Measurements from ENCODE around the gene CYBC1.

DNA sequence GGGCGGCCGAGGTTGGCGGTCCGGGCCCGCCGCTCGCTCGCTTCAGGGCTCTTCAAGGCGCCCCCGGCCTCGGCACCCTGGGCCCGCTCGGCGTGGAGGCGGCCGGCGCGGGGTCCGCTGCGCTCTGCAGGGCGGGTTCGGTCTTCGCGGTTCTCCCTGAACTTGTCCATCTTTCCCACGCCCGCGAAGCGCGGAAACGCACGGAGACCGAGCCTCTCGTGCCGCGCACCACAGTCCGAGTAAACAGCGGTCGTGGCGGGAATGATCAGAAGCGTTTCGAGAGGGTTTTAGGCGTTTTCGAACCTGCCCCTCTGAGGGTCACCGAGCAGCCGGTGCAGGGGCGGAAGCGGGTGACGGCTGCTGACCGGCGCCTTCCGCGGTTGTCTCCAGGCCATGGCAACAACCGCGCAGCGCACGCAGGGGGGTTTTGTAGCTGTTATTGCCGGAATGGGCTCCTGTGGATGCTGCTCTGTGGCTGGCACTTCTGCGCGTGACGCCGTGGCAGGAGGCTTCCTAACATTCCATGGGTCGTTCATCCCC, 8.4 kb upstream of the CYBC1 start:
- TF ChIP-seq, protein P1, sequence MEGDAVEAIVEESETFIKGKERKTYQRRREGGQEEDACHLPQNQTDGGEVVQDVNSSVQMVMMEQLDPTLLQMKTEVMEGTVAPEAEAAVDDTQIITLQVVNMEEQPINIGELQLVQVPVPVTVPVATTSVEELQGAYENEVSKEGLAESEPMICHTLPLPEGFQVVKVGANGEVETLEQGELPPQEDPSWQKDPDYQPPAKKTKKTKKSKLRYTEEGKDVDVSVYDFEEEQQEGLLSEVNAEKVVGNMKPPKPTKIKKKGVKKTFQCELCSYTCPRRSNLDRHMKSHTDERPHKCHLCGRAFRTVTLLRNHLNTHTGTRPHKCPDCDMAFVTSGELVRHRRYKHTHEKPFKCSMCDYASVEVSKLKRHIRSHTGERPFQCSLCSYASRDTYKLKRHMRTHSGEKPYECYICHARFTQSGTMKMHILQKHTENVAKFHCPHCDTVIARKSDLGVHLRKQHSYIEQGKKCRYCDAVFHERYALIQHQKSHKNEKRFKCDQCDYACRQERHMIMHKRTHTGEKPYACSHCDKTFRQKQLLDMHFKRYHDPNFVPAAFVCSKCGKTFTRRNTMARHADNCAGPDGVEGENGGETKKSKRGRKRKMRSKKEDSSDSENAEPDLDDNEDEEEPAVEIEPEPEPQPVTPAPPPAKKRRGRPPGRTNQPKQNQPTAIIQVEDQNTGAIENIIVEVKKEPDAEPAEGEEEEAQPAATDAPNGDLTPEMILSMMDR (conservative IDR thresholded peaks at IDR 0.05; ENCODE audit: low read length): no peak
- TF ChIP-seq EZH2phosphoT487 (IDR thresholded peaks at IDR 0.05; ENCODE audit: borderline replicate concordance): no peak
